HepG2 (cell line): Measurements from ENCODE around the gene IGF2.

Experiments used
- CTCF ChIP-seq: sonication (generic); formaldehyde crosslinking; IDR thresholded peaks from 2 replicates; pipeline ENCODE4 v1.5.0; 2020; ENCODE audit warnings: mild to moderate bottlenecking, missing genetic modification reagents, moderate library complexity
- IKZF1 ChIP-seq: fragments of 450-650 bp; IDR thresholded peaks from 2 replicates; pipeline ENCODE4 v1.7.1; 2016
- KDM1A ChIP-seq: IDR thresholded peaks from 2 replicates; pipeline ENCODE4 v1.6.1; 2016; ENCODE audit warnings: missing compliant biosample characterization
- MAZ ChIP-seq, 2 experiments: sonication (generic) in 1 of 2; formaldehyde crosslinking in 1 of 2; IDR thresholded peaks; 2 replicates each; pipeline versions ENCODE4 v1.5.0 to v1.6.1; 2012 to 2020; ENCODE audit warnings: low read depth in 2 of 2, mild to moderate bottlenecking in 2 of 2, borderline replicate concordance in 1 of 2, improper control_type of control experiment in 1 of 2, low read length in 1 of 2, missing genetic modification reagents in 1 of 2, moderate library complexity in 1 of 2
- RAD21 ChIP-seq: fragments of 450-650 bp; formaldehyde crosslinking; IDR thresholded peaks from 2 replicates; pipeline ENCODE4 v1.5.0; 2020; ENCODE audit warnings: mild to moderate bottlenecking
- RFX3 ChIP-seq: IDR thresholded peaks from 2 replicates; pipeline ENCODE4 v1.6.1; 2016; ENCODE audit warnings: missing biosample characterization, missing genetic modification reagents
- RFX5 ChIP-seq: IDR thresholded peaks from 2 replicates; pipeline ENCODE4 v1.6.1; 2011; ENCODE audit warnings: low read depth, low read length, improper control_type of control experiment
- TF ChIP-seq, protein P1 (sequence below): sonication (generic); formaldehyde crosslinking; conservative IDR thresholded peaks from 2 replicates; pipeline ENCODE4 v1.4.0; 2020; ENCODE audit warnings: missing genetic modification reagents

DNA sequence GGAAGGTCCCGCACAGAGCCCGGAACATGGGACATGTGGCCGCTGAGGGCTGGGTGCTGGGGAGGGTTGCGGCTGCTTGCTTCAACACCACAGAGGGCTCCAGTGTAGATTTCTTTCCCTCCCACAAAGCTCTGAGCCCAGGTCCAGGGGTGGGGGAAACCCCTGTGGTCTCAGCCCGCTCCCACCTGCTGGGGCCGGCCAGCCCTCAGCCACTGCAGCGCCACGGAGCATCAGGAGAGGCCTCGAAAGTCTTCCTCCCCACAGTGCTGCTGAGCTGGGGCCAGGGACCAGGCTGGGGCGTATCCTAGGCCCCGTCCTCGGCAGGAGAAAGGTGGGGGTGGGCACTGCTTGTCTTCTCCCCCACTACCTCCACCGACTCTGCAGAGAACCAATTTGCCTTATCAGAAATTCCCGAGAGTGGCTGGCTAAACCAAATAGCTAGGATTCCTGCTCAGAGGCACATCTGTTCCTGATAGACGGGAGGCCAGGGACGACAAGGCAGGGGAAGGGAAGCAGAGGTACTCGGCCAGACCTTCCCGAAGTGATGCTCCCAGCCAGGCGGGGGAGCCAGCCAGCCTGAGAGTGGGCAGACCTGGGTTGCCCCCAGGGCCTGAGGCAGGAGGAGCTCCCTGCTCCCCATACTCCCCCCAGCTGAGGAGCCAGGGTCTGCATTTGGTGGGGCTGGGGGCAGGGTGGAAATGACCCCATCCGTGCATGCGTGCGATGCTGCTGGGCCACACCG is 18.7 kb downstream of the IGF2 start:
- TF ChIP-seq KDM1A (CRISPR knock-in tag) (no peak), RFX5 (no peak), CTCF (peak; percentile 35), IKZF1 (no peak), RFX3 (CRISPR knock-in tag) (no peak), RAD21 (CRISPR knock-in tag) (no peak), MAZ (IDR thresholded peaks at IDR 0.05; ENCODE audit: borderline replicate concordance, low read depth, low read length) (no peak), MAZ (CRISPR knock-in tag; IDR thresholded peaks at IDR 0.05; ENCODE audit: low read depth) (no peak)
- TF ChIP-seq, protein P1, sequence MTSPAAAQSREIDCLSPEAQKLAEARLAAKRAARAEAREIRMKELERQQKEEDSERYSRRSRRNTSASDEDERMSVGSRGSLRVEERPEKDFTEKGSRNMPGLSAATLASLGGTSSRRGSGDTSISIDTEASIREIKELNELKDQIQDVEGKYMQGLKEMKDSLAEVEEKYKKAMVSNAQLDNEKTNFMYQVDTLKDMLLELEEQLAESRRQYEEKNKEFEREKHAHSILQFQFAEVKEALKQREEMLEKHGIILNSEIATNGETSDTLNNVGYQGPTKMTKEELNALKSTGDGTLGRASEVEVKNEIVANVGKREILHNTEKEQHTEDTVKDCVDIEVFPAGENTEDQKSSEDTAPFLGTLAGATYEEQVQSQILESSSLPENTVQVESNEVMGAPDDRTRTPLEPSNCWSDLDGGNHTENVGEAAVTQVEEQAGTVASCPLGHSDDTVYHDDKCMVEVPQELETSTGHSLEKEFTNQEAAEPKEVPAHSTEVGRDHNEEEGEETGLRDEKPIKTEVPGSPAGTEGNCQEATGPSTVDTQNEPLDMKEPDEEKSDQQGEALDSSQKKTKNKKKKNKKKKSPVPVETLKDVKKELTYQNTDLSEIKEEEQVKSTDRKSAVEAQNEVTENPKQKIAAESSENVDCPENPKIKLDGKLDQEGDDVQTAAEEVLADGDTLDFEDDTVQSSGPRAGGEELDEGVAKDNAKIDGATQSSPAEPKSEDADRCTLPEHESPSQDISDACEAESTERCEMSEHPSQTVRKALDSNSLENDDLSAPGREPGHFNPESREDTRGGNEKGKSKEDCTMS: no peak
